ENCODE data around the gene CD247. TPM values are rescaled to one million over a fixed set of nuclear protein-coding genes. Genes with fewer than 3 reads are reported as not detected.

CD247 gene
- total and polyA plus RNA-seq, 9 of the 15 experiments (the other 6 are each of a cell fraction or from before 2014, with no cell fraction given): 0.08 to 0.42 (median 0.28) TPM; not detected in 5

GRCh38 chr1:167430134-167430848 lies 88.0 kb downstream of the CD247 start:
- ChIA-PET CTCF (ENCODE audit: low intra/inter-chr PET ratio) (no interaction called here), POLR2A (no interaction called here)
- H3K36me3 ChIP-seq (ENCODE audit: control insufficient read depth, insufficient read depth, low read length): no peaks in the 10 kb centered on the region
- WGBS (ENCODE audit: insufficient coverage, low coverage, missing lambda C conversion rate): 75% methylated on average over 17 of the region's 17 CpGs
- in situ Hi-C loops (cut with MboI): no loop called here
- no peak overlapping the region for H2AFZ ChIP-seq (ENCODE audit: low read depth, low read length)
- no peaks in the 10 kb centered on the region for H4K20me1 ChIP-seq (replicated peaks; ENCODE audit: control insufficient read depth, insufficient read depth, low read length)
- ATAC-seq: no peak
- 0 out of 2 replicates have a peak, but pooled peaks have one; percentile 17 for TF ChIP-seq POLR2G (IDR thresholded peaks at IDR 0.05; ENCODE audit: low read depth, low read length)
- TF ChIP-seq ZNF561 (CRISPR knock-in tag; conservative IDR thresholded peaks at IDR 0.05): no peak
- no peaks in the 10 kb centered on the region for H3K27me3 ChIP-seq (ENCODE audit: control insufficient read depth in 2 of 2, insufficient read depth in 2 of 2, low read length in 2 of 2)
- no peaks in the 10 kb centered on the region for H3K79me2 ChIP-seq (ENCODE audit: control insufficient read depth, insufficient read depth, low read length)
- H3K9ac ChIP-seq (ENCODE audit: insufficient read depth in 1 of 2, low read depth in 2 of 2, low read length in 2 of 2): no peak overlapping the region
- no peak for FAIRE-seq
- no TSS peak for BruUV-seq (replicated peaks)
- H3K27ac ChIP-seq (ENCODE audit: extremely low read depth, low read depth, low read length): no peak overlapping the region
- H3K4me3 ChIP-seq: no peak overlapping the region
- no peak for DNase-seq (ENCODE audit: extremely low read depth in 1 of 4, low spot score in 3 of 4)
- H3K4me2 ChIP-seq (ENCODE audit: insufficient read depth, low read length): no peak overlapping the region
- H3K4me1 ChIP-seq (replicated peaks in 1 of 2; ENCODE audit: control insufficient read depth in 2 of 2, insufficient read depth in 2 of 2, low read length in 2 of 2): peaks cover 12 to 13% of the 10 kb centered on the region in 2 experiments; a peak in 4 of 5 replicates
- no peaks in the 10 kb centered on the region for H3K9me3 ChIP-seq (replicated peaks; ENCODE audit: control insufficient read depth, insufficient read depth, low read depth, low read length)
- peaks cover 3% of the 10 kb centered on the region for H3K9me1 ChIP-seq (ENCODE audit: control insufficient read depth, insufficient read depth, low read length)
- intact Hi-C loops (cut with micrococcal nuclease): no loop called here

- CTCF ChIA-PET (ENCODE audit: low intra/inter-chr PET ratio): no interaction called here
- no TSS peak for BruUV-seq (replicated peaks)
- FAIRE-seq (no peak), DNase-seq (ENCODE audit: extremely low read depth in 1 of 4, low spot score in 3 of 4) (no peak), ATAC-seq (no peak)
- H2AFZ ChIP-seq (ENCODE audit: low read depth, low read length): no peak overlapping the region
- intact Hi-C loops (cut with micrococcal nuclease) (no loop called here), in situ Hi-C loops (cut with MboI) (no loop called here)
- H3K4me2 ChIP-seq (ENCODE audit: insufficient read depth, low read length): no peak overlapping the region
- peaks cover 12 to 14% of the 10 kb centered on the region in 2 experiments; a peak in 4 of 5 replicates for H3K4me1 ChIP-seq (replicated peaks in 1 of 2; ENCODE audit: control insufficient read depth in 2 of 2, insufficient read depth in 2 of 2, low read length in 2 of 2)
- H3K36me3 ChIP-seq (ENCODE audit: control insufficient read depth, insufficient read depth, low read length): no peaks in the 10 kb centered on the region
- no peak overlapping the region for H3K4me3 ChIP-seq
- H3K27ac ChIP-seq (ENCODE audit: extremely low read depth, low read depth, low read length): no peak overlapping the region
- no peaks in the 10 kb centered on the region for H3K9me3 ChIP-seq (replicated peaks; ENCODE audit: control insufficient read depth, insufficient read depth, low read depth, low read length)
- H3K9me1 ChIP-seq (ENCODE audit: control insufficient read depth, insufficient read depth, low read length): peaks cover 3% of the 10 kb centered on the region
- H3K9ac ChIP-seq (ENCODE audit: insufficient read depth in 1 of 2, low read depth in 2 of 2, low read length in 2 of 2): no peak overlapping the region
- no peaks in the 10 kb centered on the region for H3K27me3 ChIP-seq (ENCODE audit: control insufficient read depth in 2 of 2, insufficient read depth in 2 of 2, low read length in 2 of 2)
- H3K79me2 ChIP-seq (ENCODE audit: control insufficient read depth, insufficient read depth, low read length): no peaks in the 10 kb centered on the region
- 45% methylated on average over 2 of the region's 2 CpGs for WGBS (ENCODE audit: insufficient coverage, low coverage, missing lambda C conversion rate)
- H4K20me1 ChIP-seq (replicated peaks; ENCODE audit: control insufficient read depth, insufficient read depth, low read length): no peaks in the 10 kb centered on the region
- POLR2A ChIA-PET: no interaction called here
- TF ChIP-seq TARDBP (IDR thresholded peaks at IDR 0.05): no peak
- TF ChIP-seq PHF8 (IDR thresholded peaks at IDR 0.05; ENCODE audit: borderline replicate concordance, low read length): no peak
- TF ChIP-seq ERF (CRISPR knock-in tag; IDR thresholded peaks at IDR 0.05): no peak
- TF ChIP-seq STAT5B (CRISPR knock-in tag; IDR thresholded peaks at IDR 0.05): no peak
- TF ChIP-seq, protein P1, sequence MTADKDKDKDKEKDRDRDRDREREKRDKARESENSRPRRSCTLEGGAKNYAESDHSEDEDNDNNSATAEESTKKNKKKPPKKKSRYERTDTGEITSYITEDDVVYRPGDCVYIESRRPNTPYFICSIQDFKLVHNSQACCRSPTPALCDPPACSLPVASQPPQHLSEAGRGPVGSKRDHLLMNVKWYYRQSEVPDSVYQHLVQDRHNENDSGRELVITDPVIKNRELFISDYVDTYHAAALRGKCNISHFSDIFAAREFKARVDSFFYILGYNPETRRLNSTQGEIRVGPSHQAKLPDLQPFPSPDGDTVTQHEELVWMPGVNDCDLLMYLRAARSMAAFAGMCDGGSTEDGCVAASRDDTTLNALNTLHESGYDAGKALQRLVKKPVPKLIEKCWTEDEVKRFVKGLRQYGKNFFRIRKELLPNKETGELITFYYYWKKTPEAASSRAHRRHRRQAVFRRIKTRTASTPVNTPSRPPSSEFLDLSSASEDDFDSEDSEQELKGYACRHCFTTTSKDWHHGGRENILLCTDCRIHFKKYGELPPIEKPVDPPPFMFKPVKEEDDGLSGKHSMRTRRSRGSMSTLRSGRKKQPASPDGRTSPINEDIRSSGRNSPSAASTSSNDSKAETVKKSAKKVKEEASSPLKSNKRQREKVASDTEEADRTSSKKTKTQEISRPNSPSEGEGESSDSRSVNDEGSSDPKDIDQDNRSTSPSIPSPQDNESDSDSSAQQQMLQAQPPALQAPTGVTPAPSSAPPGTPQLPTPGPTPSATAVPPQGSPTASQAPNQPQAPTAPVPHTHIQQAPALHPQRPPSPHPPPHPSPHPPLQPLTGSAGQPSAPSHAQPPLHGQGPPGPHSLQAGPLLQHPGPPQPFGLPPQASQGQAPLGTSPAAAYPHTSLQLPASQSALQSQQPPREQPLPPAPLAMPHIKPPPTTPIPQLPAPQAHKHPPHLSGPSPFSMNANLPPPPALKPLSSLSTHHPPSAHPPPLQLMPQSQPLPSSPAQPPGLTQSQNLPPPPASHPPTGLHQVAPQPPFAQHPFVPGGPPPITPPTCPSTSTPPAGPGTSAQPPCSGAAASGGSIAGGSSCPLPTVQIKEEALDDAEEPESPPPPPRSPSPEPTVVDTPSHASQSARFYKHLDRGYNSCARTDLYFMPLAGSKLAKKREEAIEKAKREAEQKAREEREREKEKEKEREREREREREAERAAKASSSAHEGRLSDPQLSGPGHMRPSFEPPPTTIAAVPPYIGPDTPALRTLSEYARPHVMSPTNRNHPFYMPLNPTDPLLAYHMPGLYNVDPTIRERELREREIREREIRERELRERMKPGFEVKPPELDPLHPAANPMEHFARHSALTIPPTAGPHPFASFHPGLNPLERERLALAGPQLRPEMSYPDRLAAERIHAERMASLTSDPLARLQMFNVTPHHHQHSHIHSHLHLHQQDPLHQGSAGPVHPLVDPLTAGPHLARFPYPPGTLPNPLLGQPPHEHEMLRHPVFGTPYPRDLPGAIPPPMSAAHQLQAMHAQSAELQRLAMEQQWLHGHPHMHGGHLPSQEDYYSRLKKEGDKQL (CRISPR knock-in tag; IDR thresholded peaks at IDR 0.05; ENCODE audit: borderline replicate concordance): no peak
- TF ChIP-seq ZNF57 (CRISPR knock-in tag; IDR thresholded peaks at IDR 0.05): no peak
- no peak for TF ChIP-seq HDAC6 (IDR thresholded peaks at IDR 0.05; ENCODE audit: low read depth, low read length)
These were observed 88.7 kb downstream of the CD247 start for GRCh38 chr1:167429612-167430011.
